Breast epithelium (tissue), 4 donors: Measurements from ENCODE around the gene GLIS2. TPM values are rescaled to one million over a fixed set of nuclear protein-coding genes. Genes with fewer than 3 reads are reported as not detected.

Experiments used
- DNase-seq, 2 donors: peaks; one replicate each; pipeline ENCODE4 v3.0.0-alpha.2; 2019; ENCODE audit warnings: low spot score in 2 of 2
- H3K27ac ChIP-seq, 2 donors: fragments of 200-600 bp; sonication (generic) in 1 of 2; one replicate each; pipeline ENCODE4 v1.5.1; 2016 to 2019; ENCODE audit warnings: mild to moderate bottlenecking in 1 of 2
- H3K27me3 ChIP-seq, 2 donors: fragments of 200-600 bp; sonication (generic) in 1 of 2; one replicate each; pipeline versions ENCODE4 v1.5.1 to v1.6.0; 2017 to 2019; ENCODE audit warnings: control low read depth in 1 of 2, mild to moderate bottlenecking in 1 of 2
- H3K36me3 ChIP-seq: fragments of 200-600 bp; one replicate; pipeline ENCODE4 v1.5.1; 2019
- H3K4me1 ChIP-seq, 2 donors: fragments of 200-600 bp; sonication (generic); one replicate each; pipeline ENCODE4 v1.5.1; 2016 to 2019; ENCODE audit warnings: control low read depth in 1 of 2
- H3K4me3 ChIP-seq, 3 donors: fragments of 200-600 bp; sonication (generic); 1 replicate in 2 of 3; 2 replicates in 1 of 3; pipeline ENCODE4 v1.5.1; 2016 to 2019; ENCODE audit warnings: mild to moderate bottlenecking in 3 of 3, moderate library complexity in 2 of 3
- H3K9me3 ChIP-seq, 2 donors: fragments of 200-600 bp; sonication (generic) in 1 of 2; one replicate each; pipeline ENCODE4 v1.5.1; 2016 to 2019; ENCODE audit warnings: control low read depth in 1 of 2
- CTCF ChIP-seq, 3 donors: fragments of 450-650 bp; IDR thresholded peaks; one replicate each; pipeline ENCODE4 v1.5.1; 2016 to 2017; ENCODE audit warnings: antibody characterized with exemption in 3 of 3, mild to moderate bottlenecking in 3 of 3, moderate library complexity in 3 of 3
- POLR2A ChIP-seq: fragments of 450-650 bp; IDR thresholded peaks from one replicate; pipeline ENCODE4 v1.6.1; 2016; ENCODE audit warnings: antibody characterized with exemption, mild to moderate bottlenecking, moderate library complexity
- POLR2AphosphoS5 ChIP-seq, 3 donors: sonication (generic); formaldehyde crosslinking; IDR thresholded peaks; one replicate each; pipeline ENCODE4 v1.6.1; 2017; ENCODE audit warnings: antibody characterized with exemption in 3 of 3
- intact Hi-C: fragments of 100-400 bp; cut with DNase I; formaldehyde crosslinking; loops from one replicate; pipeline ENCODE4 v1.15.1; 2023; ENCODE audit warnings: low total_unique reads
- total RNA-seq, 3 donors: library from RNA; depleted of rRNA; stranded (reverse); fragments of >200 nt; gene quantifications; one replicate each; pipeline ENCODE4 v1.1.0, GENCODE V29; 2016

GLIS2 gene
- total RNA-seq, 3 donors from 2014 or later, result 0.96 to 3.9 (median 1.5) TPM

DNA sequence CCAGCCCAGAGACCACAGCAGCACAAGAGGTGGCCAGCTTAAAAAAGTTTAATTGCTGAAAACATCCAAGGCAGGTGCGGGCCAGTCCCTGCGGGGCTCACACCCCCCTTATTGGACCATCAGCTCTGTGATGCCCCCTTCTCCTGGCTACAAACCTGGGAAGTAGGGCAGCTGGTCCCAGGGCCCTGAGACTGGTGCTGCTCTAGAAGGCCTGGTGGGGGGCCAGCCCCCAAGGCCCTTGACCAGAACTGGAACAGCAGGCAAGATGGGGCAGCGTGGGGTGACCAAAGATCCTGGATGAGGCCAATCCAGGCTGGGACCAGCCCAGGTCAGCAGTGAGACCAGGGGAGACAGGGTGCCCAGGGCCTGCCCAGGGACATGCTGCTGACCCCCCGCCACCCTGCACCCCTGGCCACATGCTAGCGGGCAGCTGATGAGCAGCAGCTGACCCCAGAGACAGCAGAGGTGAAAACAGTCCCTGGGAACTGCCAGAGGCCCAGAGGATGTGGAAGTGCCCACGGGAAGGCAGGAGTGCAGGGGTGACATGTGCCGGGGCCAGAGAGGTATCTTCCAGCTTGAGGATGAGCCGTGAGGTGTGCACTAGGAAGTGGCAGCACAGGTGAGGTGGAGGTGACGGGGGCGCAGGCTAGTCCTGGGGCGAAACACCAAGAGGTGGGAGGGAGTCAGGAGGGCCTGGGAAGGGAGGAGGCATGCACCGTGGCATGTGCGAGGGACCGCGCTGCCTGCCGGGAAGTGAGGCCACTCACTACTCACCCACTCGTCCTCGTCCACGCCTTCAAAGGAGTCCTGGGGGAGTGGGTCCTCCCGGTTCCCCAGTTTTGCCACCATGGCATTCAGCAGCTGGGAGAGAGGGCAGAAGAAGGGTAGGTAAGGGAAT is 38.9 kb downstream of the GLIS2 start:
- TF ChIP-seq POLR2AphosphoS5 (IDR thresholded peaks at IDR 0.05), result no peak
- TF ChIP-seq POLR2A, result no peak
- TF ChIP-seq CTCF (IDR thresholded peaks at IDR 0.05), result no peak
- no peaks in the 10 kb centered on the region for H3K9me3 ChIP-seq
- no peak overlapping the region for H3K4me3 ChIP-seq
- H3K27me3 ChIP-seq, result no peaks in the 10 kb centered on the region
- intact Hi-C loops, result loop anchor here (5.0 kb wide), 1 partner anchor 38 kb away; no protein-coding TSS in a partner anchor
- no peaks in the 10 kb centered on the region for H3K36me3 ChIP-seq
- H3K4me1 ChIP-seq, result no peaks in the 10 kb centered on the region
- no peak for DNase-seq
- no peak overlapping the region for H3K27ac ChIP-seq

GRCh38 chr16:4356820-4357219 is 41.0 kb downstream of the GLIS2 start:
- H3K4me1 ChIP-seq, result no peaks in the 10 kb centered on the region
- H3K36me3 ChIP-seq, result no peaks in the 10 kb centered on the region
- TF ChIP-seq POLR2A, result no peak
- no peak for TF ChIP-seq POLR2AphosphoS5 (IDR thresholded peaks at IDR 0.05)
- no peak for TF ChIP-seq CTCF (IDR thresholded peaks at IDR 0.05)
- intact Hi-C loops, result loop anchor here (5.0 kb wide), 1 partner anchor 35 kb away; no protein-coding TSS in a partner anchor
- H3K27ac ChIP-seq, result no peak overlapping the region
- DNase-seq, result no peak
- no peaks in the 10 kb centered on the region for H3K9me3 ChIP-seq
- H3K27me3 ChIP-seq, result no peaks in the 10 kb centered on the region
- H3K4me3 ChIP-seq, result no peak overlapping the region

GRCh38 chr16:4358236-4358635 is 42.4 kb downstream of the GLIS2 start:
- DNase-seq, result no peak
- H3K36me3 ChIP-seq, result no peaks in the 10 kb centered on the region
- no peak overlapping the region for H3K27ac ChIP-seq
- no peak overlapping the region for H3K4me3 ChIP-seq
- TF ChIP-seq POLR2A (no peak), POLR2AphosphoS5 (IDR thresholded peaks at IDR 0.05) (no peak), CTCF (IDR thresholded peaks at IDR 0.05) (no peak)
- H3K4me1 ChIP-seq, result no peaks in the 10 kb centered on the region
- intact Hi-C loops, result loop anchor here (2.0 to 5.0 kb wide), 2 partner anchors 34 to 45 kb away; no protein-coding TSS in a partner anchor
- H3K27me3 ChIP-seq, result no peaks in the 10 kb centered on the region
- no peaks in the 10 kb centered on the region for H3K9me3 ChIP-seq

DNA sequence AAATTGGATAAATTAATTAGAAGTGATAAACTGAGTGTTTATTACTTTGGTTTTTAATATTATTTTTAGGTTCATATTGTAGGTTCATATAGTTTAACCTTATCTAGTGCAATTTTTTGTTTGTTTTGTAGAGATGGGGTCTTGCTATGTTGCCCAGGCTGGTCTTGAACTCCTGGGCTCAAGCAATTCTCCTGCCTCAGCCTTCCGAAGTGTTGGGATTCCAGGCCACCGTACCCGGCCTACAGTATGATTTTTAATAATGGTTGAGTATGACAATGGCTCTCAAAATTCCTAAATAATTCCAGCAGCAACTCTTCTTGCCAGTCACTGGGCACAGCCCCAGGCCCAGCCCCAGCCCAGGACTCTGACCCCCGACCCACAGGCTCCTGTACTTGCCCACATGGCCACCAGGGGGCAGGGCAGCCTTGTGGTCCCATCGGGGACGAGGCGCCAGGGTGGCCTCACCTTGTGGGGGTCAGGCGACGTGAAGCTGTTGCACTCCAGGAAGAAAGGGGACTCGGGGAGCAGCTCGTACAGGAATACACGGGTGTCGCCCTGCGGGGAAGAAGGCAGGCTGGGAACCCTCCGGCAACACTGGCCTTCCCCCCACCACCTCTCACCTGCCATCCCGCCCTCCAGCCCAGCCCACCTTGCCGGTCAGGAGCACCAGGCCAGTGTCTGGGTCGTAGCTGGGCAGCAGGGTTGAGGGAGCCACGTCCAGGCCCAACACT is 43.1 kb downstream of the GLIS2 start:
- DNase-seq, result peak in 1 of 2 donors; percentile 70
- Histone ChIP-seq H3K4me1 (no peaks in the 10 kb centered on the region), H3K27ac (no peak overlapping the region), H3K9me3 (no peaks in the 10 kb centered on the region), H3K27me3 (no peaks in the 10 kb centered on the region), H3K36me3 (no peaks in the 10 kb centered on the region), H3K4me3 (no peak overlapping the region)
- intact Hi-C loops, result loop anchor here (2.0 to 5.0 kb wide), 2 partner anchors 33 to 44 kb away; no protein-coding TSS in a partner anchor
- TF ChIP-seq POLR2A (no peak), CTCF (IDR thresholded peaks at IDR 0.05) (peak; percentile 95 to 98 (median 96))
